Uterus (tissue), 4 donors: Measurements from ENCODE around the gene TRIM62. TPM values are rescaled to one million over a fixed set of nuclear protein-coding genes. Genes with fewer than 3 reads are reported as not detected.
A peak's percentile ranks its signal among the peaks of the same experiment; 100 is the strongest.

Source experiments
- DNase-seq, 2 donors: peaks; one replicate each; pipeline ENCODE4 v3.0.0-alpha.2; 2019 to 2020
- H3K27ac ChIP-seq, 2 donors: fragments of 200-600 bp; sonication (generic); 1 replicate in 1 of 2; 2 replicates in 1 of 2; pipeline ENCODE4 v1.5.1; 2016 to 2018
- H3K27me3 ChIP-seq, 2 donors: fragments of 200-600 bp; sonication (generic); one replicate each; pipeline ENCODE4 v1.5.1; 2018 to 2019; ENCODE audit warnings: control low read depth in 1 of 2
- H3K36me3 ChIP-seq, 2 donors: fragments of 200-600 bp; sonication (generic); one replicate each; pipeline ENCODE4 v1.5.1; 2019; ENCODE audit warnings: control low read depth in 1 of 2
- H3K4me1 ChIP-seq, 2 donors: fragments of 200-600 bp; sonication (generic); one replicate each; pipeline ENCODE4 v1.5.1; 2018 to 2019; ENCODE audit warnings: control low read depth in 1 of 2
- H3K4me3 ChIP-seq, 2 donors: fragments of 200-600 bp; sonication (generic); 1 replicate in 1 of 2; 2 replicates in 1 of 2; pipeline ENCODE4 v1.5.1; 2018 to 2019; ENCODE audit warnings: mild to moderate bottlenecking in 1 of 2
- H3K9me3 ChIP-seq, 2 donors: fragments of 200-600 bp; sonication (generic); one replicate each; pipeline ENCODE4 v1.5.1; 2019; ENCODE audit warnings: control low read depth in 1 of 2
- POLR2A ChIP-seq, 2 donors: fragments of 450-650 bp; IDR thresholded peaks; one replicate each; pipeline ENCODE4 v1.6.1; 2016; ENCODE audit warnings: antibody characterized with exemption in 2 of 2, mild to moderate bottlenecking in 1 of 2, moderate library complexity in 1 of 2
- intact Hi-C: fragments of 100-400 bp; cut with DNase I; formaldehyde crosslinking; loops from one replicate; pipeline ENCODE4 v1.15.1; 2023; ENCODE audit warnings: low total_unique reads
- total RNA-seq, 4 donors: library from RNA; depleted of rRNA in 3 of 4; stranded (reverse); fragments of >200 nt in 3 of 4; gene quantifications; one replicate each; pipeline versions ENCODE4 v1.1.0 to v1.2.4, GENCODE V29; 2014 to 2023
- TF ChIP-seq, protein P1 (sequence below), 4 experiments: fragments of 200-600 bp in 2 of 4; fragments of 450-650 bp in 2 of 4; sonication (generic) in 2 of 4; IDR thresholded peaks; one replicate each; pipeline ENCODE4 v1.5.1; 2016 to 2019; ENCODE audit warnings: antibody characterized with exemption in 4 of 4, mild to moderate bottlenecking in 2 of 4, moderate library complexity in 1 of 4
- donor health status: DM: yes; HTN: yes; CAD: no.

The TRIM62 gene
- total RNA-seq, 4 donors from 2014 or later: 0.26 to 9.4 (median 1.4) TPM

DNA sequence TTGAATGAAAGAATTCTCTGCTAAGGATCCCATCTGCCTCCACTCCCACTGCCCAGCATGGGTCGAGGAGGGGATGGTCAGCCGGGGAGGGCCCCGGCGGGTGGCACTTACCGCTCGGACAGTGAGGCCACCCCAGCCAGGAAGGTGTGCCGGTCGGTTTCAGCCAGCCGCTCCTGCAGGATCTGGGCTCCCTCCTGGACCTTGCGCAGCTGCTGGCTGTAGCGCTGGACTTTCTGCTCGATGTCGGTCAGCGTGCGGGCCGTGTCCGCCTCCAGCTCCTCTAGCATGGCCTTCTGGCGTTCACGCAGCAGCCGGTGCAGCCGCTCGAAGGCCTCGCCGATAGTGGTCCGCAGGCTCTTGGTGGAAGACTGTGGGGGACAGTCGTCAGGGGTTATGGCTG is 22.3 kb downstream of the TRIM62 start:
- TF ChIP-seq, protein P1, sequence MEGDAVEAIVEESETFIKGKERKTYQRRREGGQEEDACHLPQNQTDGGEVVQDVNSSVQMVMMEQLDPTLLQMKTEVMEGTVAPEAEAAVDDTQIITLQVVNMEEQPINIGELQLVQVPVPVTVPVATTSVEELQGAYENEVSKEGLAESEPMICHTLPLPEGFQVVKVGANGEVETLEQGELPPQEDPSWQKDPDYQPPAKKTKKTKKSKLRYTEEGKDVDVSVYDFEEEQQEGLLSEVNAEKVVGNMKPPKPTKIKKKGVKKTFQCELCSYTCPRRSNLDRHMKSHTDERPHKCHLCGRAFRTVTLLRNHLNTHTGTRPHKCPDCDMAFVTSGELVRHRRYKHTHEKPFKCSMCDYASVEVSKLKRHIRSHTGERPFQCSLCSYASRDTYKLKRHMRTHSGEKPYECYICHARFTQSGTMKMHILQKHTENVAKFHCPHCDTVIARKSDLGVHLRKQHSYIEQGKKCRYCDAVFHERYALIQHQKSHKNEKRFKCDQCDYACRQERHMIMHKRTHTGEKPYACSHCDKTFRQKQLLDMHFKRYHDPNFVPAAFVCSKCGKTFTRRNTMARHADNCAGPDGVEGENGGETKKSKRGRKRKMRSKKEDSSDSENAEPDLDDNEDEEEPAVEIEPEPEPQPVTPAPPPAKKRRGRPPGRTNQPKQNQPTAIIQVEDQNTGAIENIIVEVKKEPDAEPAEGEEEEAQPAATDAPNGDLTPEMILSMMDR (IDR thresholded peaks at IDR 0.05): no peak
- TF ChIP-seq POLR2A (IDR thresholded peaks at IDR 0.05): no peak
- intact Hi-C loops: no loop called here
- Histone ChIP-seq H3K4me1 (peaks cover 0 to 5% of the 10 kb centered on the region in 2 donors), H3K4me3 (no peak overlapping the region), H3K27me3 (no peaks in the 10 kb centered on the region), H3K9me3 (no peaks in the 10 kb centered on the region), H3K27ac (no peak overlapping the region), H3K36me3 (no peaks in the 10 kb centered on the region)
- DNase-seq: no peak

DNA sequence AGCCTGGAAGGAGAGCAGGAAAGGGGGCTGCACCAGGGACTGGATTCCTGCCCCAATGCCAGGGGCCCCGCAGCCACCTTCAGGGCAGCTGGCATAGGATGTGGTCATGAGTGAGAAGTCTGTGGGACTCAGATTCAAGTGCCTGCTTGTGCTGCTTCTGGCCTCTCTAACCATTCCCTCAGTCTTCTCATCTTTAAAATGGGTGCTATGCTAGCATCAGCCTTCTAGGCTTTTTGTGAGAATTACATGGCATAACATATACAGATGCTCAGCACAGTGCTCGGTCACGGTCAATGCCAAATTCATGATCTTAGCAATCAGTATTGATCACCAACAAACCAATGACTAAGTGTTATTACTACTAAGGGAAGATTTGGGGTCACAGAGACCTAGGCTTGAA is 23.5 kb downstream of the TRIM62 start:
- no peak overlapping the region for H3K4me3 ChIP-seq
- H3K4me1 ChIP-seq: peaks cover 0 to 5% of the 10 kb centered on the region in 2 donors
- no peak for DNase-seq
- no peak overlapping the region for H3K27ac ChIP-seq
- H3K36me3 ChIP-seq: no peaks in the 10 kb centered on the region
- no peaks in the 10 kb centered on the region for H3K9me3 ChIP-seq
- TF ChIP-seq, protein P1 (IDR thresholded peaks at IDR 0.05): no peak
- TF ChIP-seq POLR2A (IDR thresholded peaks at IDR 0.05): no peak
- H3K27me3 ChIP-seq: no peaks in the 10 kb centered on the region
- intact Hi-C loops: no loop called here

DNA sequence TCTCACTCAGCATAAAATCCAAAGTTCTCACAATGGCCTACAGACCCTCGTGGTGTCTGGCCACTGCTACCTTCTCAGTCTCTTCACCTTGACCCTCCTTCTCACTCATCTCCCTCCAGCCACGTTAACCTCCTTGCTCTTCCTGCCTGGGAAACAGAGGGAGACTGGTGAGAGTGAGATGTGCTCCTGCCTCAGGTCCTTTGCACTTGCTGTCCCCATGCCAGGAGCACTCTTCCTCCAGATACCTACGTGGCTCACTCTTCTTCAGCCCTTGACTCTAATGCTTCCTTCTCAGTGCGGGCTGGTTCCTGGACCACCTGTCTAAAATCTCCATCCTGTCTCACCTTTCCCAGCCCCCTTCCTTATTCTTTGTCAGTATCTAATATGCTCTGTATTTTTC is 24.7 kb downstream of the TRIM62 start:
- H3K4me1 ChIP-seq: peaks cover 0 to 5% of the 10 kb centered on the region in 2 donors
- H3K36me3 ChIP-seq: no peaks in the 10 kb centered on the region
- H3K27me3 ChIP-seq: no peaks in the 10 kb centered on the region
- H3K27ac ChIP-seq: no peak overlapping the region
- TF ChIP-seq, protein P1 (IDR thresholded peaks at IDR 0.05): no peak
- no peak for TF ChIP-seq POLR2A (IDR thresholded peaks at IDR 0.05)
- no peak for DNase-seq
- intact Hi-C loops: no loop called here
- no peak overlapping the region for H3K4me3 ChIP-seq
- no peaks in the 10 kb centered on the region for H3K9me3 ChIP-seq

DNA sequence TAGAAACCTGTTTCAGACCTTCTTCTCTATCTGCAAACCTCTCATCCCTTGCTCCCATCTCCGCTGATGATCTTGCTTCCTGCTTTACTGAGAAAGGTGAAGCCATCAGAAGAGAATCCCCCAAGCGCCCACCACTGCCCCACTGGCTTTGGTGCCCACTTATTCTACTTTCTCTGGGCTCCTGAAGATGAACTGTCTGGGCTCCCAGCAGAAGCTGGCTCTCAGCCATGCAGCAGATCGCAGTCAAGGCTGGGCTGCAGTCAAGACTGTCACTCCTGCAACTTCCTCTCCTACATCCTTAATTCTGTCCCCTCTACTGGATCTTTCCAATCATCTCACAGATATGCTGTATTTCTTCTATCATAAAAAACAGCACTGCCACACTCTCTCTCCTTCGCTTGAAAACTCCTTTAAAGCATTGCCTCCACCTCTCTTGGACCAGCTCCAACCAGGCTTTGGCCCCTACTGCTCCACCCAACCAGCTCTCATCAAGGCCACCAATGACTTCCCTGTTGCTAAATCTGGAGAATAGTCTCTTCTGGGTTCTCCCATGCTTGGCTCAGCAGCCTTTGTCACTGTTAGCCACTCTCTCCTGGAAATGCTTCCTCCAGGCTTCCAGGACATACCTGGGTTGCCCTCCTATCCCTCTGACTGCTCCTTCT is 25.8 kb downstream of the TRIM62 start:
- H3K27ac ChIP-seq: no peak overlapping the region
- peaks cover 0 to 2% of the 10 kb centered on the region in 2 donors for H3K4me1 ChIP-seq
- no peaks in the 10 kb centered on the region for H3K27me3 ChIP-seq
- TF ChIP-seq, protein P1 (IDR thresholded peaks at IDR 0.05): no peak
- no peak for TF ChIP-seq POLR2A (IDR thresholded peaks at IDR 0.05)
- no peak for DNase-seq
- intact Hi-C loops: no loop called here
- no peak overlapping the region for H3K4me3 ChIP-seq
- H3K9me3 ChIP-seq: no peaks in the 10 kb centered on the region
- H3K36me3 ChIP-seq: no peaks in the 10 kb centered on the region

DNA sequence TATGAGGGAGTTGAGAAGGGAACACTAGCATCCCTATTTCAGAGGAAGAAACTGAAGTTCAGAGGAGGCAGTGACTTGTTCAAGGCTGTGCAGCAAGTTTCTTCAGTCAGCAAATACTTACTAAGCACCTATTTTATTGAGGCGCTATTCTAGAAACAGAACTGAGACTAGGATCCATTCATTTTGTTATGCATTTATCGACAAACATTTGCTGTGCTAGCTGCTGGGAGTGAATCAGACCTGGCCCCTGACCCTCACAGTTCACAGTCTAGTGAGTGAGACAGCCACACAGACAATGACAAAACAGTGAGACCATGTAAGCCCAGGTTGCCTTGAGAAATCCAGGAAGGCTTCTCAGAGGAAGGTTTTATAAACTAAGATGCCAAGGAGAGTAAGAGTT is 28.2 kb downstream of the TRIM62 start:
- no peak overlapping the region for H3K4me3 ChIP-seq
- no peaks in the 10 kb centered on the region for H3K9me3 ChIP-seq
- H3K36me3 ChIP-seq: no peaks in the 10 kb centered on the region
- no peak for DNase-seq
- TF ChIP-seq, protein P1 (IDR thresholded peaks at IDR 0.05): no peak
- TF ChIP-seq POLR2A (IDR thresholded peaks at IDR 0.05): no peak
- intact Hi-C loops: no loop called here
- no peaks in the 10 kb centered on the region for H3K4me1 ChIP-seq
- H3K27me3 ChIP-seq: no peaks in the 10 kb centered on the region
- peak overlapping the region in 1 of 2 donors; percentile 70 for H3K27ac ChIP-seq
